COLO668 (cell line): ENCODE measurements around the gene ZBTB21.

Source experiments
- DNase-seq: peaks from one replicate; lab custom pipeline; 2025; ENCODE audit not compliant: unreplicated experiment; lab: John Stamatoyannopoulos, UW

ZBTB21 gene

DNA sequence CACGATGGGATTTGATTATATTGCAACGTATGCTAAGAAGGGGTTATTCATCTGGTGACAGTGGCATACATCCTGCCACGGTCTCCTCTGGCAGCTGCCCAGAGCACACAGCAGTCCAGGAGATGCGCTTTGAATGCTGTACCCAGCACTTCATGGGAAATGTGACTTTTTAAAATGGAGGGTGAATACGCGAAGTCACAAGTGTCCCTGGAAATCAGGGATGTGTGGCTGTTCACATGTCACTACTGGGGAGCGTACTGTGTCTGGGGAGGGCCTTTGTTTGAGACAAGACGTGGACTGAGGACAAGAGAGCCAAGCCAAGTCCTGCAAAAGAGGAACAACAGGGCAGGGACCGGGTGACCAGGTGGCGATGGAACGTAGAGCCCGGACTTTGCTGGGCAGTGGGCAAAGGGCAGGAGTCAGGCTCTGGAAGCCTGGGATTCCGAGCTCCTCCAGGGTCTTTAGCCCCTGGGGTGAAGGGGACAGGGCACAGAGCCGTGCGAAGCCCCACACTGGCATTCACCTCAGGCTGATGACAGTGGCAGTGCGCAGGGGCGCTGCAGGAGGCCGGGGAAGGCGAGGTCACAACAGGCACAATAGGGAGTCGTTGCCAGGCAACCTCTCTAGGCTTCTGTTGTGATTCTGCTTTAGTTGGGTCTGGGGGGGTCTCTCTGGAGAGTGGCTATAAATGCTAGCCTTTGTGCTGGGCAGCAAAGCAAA lies 11.4 kb upstream of the ZBTB21 start:
- peak; percentile 84 for DNase-seq

DNA sequence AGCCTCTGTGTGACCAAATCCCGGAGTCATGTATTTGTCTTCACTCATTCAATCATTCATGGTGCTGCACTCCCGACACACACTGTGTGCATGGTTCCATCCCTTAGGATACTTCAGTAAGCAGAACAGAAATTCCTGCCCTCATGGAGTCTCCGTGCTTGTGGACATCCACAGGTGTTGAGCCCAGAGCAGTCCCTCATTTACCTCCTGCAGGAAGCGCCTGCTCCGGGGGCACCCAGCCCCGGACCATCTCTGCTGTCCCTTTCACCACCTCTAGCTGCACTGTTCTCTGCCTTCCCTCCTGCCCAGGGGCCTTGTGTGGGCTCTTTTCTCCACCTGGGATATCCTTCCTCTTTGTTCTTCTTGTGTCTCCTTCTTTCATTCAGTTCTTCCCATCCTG lies 9.5 kb upstream of the ZBTB21 start:
- DNase-seq: no peak

DNA sequence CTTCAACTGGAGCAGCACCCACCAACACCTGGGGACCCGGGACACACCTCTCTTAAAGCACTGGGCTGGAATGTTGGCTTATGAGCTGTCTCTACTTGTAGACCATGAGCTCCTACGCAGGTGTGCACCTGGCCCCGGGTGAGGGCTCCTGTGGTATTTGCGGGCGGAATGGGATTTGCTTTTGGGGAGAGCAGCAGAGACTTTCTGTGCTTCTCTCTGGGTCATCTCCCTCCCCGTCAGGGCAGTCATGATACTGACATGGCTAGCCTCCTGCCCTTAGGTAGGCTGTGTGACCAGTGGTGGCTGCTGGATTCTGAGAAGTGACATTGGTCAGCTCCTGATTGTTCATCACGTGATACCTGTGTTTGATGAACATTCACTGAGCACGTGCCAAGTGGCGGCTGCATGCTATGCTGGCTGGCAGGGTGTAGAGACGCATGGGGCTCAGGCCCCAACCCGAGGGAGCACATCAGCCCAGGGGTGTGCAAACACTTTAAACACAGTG lies 9.0 kb upstream of the ZBTB21 start:
- no peak for DNase-seq

DNA sequence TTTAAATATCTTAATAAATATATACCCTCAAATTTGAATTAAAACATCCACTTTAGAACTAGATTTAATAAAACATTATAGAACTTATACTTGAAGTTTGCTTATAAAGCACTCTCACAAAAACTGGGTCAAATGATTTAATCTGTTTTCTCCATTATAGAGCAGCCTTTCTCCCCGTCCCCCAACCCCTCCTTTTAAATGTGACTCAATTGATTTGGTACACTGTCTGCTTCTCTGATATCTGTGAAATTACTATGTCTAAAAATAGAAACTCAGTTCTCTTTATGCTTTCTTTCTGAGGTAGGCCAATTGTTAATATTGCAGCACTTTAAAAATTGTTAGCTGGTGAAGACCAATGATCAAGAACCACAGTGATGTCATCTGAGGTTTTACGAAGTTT lies 6.9 kb upstream of the ZBTB21 start:
- no peak for DNase-seq

DNA sequence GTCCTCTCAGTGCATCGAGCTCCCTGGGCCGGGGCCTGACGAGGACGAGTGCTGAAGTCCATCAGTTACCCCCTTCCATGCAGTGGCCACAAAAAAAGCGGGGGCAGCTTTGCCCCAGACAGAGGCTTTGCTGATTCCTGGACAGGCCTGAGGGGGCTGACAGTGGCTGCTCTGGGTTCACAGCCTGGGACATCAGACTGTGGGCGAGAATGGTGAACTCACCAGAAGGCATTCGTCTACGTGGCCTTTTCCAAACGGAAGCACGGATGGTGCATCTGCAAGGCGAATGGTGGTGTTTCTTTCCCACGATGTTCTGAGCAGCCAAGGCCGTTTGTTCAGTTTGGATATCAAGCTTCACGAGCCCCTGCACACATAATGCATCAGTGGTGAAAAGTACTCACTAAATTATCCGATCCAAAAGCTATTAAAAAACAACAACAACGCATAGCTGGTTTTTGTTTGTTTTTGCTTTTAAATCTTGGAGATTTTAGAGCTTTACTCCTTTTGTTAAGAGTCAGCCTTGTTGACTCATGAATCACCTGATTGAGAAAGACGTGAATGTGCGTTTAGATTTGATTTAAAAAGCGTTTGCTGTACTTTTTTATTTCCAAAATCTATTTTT lies 6.3 kb upstream of the ZBTB21 start:
- no peak for DNase-seq

DNA sequence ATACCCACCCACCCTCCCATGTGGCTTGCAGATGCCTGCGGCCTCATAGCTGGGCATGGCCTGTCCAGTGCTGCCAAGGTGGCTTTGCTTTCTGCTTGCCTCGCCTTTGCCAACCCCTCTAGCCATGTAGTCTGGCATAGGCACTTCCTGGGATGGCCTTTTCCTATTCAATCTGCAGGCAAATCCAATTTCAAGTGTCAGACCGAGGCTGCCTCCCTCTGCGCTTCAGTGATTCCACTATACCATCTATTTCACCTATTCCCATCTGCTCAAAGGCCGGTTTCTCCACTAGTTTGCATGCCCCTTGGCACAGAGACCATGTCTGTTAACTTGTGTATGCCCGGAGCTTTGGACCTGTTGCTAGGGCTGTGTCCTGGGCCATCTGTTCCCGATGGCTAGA lies 3.8 kb upstream of the ZBTB21 start:
- no peak for DNase-seq

DNA sequence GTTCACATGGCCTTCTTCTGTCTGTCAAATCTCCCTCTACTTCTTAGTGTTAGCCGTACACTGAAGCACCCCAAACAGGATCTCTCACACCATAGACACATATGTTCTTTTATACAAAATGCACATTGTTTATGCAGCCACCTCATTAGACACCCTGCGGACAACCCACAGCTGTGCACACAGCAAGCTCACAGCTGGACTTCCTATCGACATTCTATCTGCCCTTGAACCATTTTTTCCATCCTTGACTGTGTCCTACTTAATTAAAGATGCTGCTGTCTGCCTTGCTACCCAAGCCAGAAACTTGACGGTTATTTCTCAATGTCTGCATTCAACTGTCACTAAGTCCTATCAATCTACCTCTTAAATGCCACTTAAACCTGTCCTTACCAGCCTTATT lies 3.2 kb upstream of the ZBTB21 start:
- peak; percentile 71 for DNase-seq

DNA sequence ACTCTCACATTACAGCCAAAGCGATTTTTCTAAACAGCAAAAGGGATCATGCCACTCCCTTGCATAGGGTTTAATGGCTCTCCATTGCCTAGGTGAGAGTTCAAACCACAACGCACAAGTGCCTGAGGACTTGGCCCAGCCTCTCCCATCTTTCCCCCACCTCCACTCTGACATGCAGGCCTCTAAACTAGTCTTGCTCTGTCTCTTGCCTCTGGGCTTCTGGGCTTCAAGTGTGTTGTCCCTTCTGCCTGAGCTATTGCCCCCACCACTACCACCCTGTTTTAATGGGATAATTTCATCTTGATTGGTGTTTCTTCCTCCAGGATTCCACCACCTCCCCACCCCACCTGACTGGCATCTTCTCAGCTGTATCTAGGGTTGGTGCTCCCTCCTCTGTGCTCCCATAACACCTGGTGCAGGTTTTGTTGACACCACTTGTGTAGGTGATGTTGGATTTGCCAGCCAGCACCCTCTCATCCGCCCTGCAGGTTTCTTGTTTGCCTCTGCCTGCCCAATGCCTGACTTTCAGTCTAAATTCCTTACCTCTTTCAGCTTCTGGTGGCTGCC lies 2.7 kb upstream of the ZBTB21 start:
- peak; percentile 68 for DNase-seq

DNA sequence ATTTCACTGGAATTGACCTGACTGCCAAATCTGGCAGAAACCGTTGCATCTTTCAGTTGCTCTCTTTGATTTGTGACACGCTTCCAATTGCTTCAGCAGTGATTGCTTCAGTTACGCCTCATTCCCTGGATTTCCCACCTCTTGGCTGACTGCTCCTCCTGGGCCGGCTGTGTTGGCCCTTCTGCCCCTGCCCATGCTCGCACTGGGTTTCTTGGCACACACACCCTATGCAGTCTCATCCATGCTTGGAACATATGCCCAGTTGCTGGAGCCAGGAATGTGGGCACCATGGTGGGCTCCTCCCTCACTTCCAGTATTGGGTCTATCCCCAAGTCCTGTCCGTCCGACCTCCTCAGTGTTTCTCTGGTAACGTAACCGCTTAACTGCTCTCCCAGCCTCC lies 2.2 kb upstream of the ZBTB21 start:
- DNase-seq: no peak

DNA sequence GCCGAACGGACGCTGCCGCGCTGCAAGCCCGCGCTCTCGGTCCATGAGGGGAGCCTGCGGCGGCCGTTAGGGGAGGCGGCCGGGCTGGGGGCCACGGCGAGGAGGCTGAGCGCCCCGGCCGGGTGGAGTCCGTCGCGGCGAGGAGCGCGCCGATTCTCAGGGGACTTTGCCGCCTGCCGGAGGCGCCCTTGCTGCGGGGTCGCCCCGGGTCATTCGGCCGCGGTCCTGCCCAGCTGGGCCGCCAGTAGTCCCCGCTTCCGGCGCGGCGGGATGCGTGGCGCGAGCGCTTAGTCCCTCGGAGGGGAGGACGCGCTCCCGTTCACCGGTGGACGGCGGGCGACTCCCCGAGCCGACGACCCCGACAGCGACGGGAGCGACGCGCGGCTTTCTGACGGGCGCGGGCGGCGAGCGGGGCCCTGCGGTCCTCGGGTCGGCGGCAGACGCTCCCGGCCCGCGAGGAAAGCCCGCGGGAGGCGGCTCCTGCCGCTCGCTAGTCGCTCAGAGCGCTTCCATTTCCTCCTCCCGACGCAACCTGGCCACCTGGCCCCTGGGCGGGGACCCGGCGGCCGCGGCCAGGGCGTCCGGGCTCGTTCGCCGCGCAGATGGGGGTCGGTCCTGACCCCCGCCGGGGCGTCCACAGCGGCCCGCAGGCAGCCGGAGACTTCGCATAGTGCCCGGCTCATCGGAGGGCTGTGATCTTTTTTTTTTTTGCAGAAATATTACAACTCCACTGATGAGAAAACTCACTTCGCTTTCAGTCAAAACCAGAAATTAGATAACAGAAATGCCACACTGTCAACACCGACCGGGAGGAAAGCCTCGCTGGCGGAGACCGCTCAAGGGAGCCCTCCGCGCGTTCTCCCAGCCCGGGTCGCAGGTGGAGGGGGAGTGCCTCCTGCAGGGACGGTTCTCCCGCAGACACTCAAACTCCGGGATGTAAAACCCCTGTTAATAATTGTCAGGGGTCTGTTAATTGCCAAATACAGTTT lies 641 bp upstream of the ZBTB21 start:
- peak; percentile 89 for DNase-seq

DNA sequence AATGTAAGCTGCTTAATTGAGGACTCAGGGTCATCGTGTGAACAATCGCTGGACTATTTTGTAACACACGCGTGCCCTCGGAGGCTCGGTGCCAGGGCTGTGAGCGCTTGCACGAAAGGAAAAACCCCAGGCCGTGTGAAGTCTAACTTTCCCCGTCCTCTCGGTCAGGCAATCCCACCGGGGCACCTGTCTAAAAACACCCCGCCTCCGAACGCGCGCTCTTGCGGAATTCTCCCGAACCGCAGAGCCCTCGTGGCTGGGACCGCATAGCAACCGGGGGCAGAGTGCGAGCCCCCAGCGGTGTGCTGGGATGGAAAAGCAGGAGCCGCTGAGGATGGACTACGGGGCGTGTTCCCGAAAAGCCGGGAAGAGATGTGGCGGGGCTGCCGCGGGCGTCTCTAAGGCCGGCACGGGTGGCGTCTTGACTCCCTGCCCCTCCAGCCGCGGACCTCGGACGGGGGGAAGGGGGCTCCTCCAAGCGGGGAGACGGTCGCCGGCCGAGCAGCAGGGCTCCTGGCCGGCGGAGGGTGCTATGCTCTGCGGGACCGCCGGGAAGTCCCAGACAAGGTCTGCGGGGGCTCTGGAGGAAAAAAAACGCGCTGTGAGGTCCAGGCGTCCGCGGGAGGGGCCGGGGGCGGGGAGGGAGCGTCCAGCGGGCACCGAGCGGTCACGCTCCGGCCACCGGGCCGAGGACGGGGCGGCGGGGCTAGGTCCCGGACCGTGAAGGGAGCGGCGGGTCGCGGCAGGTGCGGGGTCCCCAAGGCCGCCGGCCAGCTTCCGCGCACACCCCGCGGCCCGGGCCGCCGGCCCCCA lies 936 bp downstream of the ZBTB21 start:
- DNase-seq: peak; percentile 79

DNA sequence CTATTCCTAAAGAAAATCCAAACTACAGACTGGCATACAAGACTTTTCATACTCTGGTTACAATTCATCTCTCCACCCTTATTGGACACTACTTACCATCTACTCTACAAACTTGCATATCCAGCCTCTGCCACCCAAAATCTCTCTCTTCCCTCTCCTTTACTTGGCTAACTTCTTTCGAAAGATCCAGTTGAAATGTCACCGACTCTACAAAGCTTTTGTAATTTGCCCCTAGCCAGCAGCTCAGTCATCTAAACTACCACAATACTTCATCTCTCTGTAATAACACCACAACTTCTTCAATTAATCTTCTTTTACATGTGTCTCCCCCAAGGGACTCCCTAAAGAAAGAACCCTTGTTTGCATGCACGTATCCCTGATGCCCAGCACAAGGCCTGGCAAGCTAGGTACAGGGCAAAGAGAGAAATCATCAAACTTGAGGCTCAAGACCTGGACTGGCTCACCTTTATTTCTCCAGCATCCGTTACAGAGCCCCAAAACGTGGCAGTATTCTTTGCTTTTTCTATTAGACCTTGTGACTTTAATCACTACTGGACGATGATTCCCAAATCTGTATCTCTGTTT lies 2.7 kb downstream of the ZBTB21 start:
- no peak for DNase-seq

DNA sequence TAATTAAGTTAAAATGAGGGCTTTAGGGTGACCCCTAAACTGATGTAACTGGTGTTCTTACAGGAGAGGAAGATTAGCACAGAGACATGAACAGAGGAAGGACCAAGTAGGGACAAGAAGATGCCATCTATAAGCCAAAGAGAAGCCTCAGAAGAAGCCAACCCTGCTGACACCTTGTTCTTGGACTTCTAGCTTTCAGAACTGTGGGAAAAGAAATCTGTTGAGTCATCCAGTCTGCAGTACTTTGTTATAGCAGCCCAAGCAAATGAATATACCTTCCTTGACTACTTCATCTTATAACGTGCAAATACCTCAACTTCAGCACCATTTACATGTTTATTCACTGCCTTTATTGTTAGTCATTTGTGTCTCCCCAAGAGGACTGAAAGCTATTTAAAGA lies 3.4 kb downstream of the ZBTB21 start:
- no peak for DNase-seq

DNA sequence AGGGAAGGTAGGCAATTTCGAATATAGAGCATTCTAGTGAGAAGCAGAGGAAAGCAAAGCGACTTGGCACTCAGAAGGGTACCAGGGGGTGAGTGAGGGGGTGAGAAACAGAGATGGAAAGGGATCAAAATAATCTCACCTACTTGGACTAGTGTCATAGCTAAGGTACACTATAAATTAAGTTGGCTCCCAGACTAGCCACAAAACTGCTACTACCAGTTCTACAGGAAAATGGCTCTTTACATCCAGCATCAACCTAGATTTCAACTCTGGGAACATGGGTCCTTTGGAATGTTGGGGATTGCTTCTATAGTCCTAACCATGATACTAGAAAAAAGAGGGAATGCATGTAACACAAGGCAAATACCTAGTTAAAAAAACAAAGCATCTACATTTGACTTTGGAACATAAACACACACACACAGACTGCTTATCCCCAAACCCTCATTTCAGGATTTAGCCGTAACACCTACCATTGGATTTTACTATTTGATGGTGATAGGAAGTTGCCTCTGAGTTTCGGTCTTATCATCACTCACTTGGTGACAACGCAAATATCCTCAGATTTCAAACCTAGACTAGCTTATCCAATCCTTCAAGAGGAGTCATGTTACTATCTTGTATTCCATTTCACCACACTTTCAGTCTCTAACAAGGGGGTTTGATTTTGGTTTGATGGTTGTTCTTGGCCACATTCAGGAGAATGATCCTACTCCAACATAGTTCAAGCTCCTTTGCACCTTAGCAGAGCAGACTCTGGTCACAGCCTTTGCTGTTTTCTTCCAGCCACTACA lies 5.6 kb downstream of the ZBTB21 start:
- no peak for DNase-seq

DNA sequence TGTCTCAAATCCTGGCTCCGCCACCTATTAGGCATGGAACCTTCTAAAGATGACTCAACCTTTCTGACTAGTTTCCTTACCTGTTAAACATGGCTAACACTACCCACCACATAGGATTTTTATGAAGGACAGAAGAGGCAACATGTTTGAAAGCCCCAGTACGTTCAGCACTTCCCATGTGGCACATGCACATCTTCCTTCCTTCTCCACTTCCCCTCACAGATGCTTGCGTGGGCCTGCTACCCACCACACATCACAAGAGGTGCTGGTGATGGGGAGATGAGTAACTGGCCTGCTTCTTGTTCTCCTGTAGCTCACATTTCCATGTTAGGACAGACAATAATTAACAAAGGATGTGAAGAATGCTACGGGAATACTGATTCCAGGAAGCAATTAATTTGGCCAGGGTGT lies 7.1 kb downstream of the ZBTB21 start:
- no peak for DNase-seq

DNA sequence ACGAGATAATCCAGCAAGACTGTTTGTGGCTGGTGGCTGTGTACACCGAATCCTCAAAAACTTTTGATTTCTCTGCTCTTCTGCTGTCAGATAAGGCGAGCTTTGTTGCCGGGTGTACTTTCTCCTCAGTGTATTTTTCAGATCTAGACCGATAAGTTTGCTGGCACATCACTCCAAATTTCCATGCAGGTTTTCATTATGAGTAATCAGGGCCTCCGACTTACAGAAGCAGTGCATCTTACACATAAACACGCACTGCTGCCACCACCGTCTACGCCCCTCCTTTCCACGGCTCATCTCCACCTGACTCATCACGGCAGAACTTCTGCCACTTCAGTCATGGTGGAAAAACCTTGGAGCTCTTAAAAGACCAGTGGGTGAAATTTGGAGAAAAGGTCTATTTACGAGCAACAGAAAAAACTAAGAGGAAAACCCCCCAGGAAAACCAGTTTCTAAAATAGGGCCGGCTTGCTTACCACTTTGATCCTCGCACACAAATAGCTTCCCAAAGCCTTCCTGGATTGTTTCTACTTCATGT lies 7.7 kb downstream of the ZBTB21 start:
- no peak for DNase-seq

DNA sequence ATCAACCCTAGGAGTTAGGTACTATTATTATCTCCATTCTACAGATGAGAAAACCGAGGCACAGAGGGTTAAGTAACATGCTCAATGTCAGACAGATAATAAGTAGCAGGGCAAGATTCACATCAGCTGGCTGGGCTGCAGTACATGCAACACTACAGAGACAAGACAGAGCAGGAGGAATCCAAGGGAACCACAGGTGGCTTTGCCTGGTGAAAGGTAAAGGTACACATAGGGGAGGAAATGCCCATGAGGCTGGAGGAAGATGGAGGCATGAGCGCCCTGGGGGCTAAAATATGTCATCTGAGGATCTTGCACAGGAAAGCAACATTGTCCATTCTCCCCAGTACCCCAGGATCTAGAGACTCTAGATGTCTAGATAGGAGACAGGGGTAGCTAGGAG lies 8.4 kb downstream of the ZBTB21 start:
- DNase-seq: no peak

DNA sequence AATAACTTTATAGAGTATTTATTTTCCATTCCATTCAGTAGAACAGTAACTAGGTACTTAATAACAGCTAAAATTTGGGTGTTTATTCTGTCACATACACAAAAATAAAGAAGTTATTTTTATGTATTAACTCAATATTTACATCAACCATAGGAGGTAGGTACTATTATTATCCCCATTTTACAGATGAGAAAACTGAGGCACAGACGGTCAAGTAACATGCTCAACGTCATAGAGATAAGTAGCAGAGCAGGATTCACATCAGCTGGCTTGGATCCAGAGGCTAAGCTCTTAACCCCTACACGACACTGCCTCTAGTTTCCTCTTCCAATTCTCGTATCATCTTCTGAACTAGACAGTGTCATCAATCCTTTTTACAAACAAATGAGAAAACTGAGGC lies 9.3 kb downstream of the ZBTB21 start:
- no peak for DNase-seq

DNA sequence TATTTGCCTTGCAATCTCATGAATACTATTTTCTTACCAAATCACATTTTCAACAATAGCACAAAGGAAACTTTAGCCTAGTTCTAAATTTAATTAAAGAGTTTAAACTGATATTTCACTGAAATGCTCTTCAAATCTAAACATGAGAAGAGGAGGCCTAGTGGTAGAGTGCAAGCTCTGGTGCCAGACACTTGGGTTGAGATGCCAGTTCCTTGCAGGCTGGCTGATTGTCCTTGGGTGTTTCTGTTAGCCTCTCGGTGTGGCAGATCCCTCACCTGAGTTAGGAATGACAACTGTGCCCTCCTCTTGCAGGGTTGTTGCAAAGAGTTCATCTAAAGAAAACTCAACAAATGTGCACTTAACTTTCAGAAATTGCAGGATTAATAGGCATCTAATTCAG lies 12.5 kb downstream of the ZBTB21 start:
- no peak for DNase-seq
